GM19372 (cell line): ENCODE measurements around the gene BOC.

Experiments
- ATAC-seq: cut with Tn5 transposase; IDR thresholded peaks from one replicate; pipeline ENCODE4 v1.9.1; 2021; ENCODE audit warnings: mild to moderate bottlenecking, low read depth, moderate library complexity; ENCODE audit not compliant: unreplicated experiment

The BOC gene

DNA sequence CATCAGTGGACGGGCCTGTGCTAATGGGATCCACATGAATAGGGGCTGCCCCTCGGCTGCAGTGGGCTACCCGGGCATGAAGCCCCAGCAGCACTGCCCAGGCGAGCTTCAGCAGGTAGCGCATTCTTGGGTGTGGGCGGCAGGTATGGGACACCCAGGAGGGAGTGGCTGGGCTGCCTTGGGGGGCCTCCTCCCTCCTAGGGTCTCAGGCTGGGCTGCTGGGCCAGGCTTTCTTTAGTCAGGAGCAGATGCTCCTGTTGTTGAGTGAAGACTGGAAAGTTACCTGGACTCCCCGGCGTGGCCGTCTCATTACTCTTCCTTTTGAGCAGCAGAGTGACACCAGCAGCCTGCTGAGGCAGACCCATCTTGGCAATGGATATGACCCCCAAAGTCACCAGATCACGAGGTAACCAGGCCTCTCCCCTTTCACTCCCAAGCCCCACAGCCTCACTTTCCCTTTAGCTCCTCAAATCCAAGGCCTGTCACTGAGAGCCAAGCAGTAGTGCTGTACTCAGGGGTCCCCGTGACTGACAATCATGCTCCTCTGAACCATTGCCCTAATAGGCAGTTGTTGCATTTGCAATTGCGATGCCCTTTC, 73.2 kb downstream of the BOC start:
- no peak for ATAC-seq

DNA sequence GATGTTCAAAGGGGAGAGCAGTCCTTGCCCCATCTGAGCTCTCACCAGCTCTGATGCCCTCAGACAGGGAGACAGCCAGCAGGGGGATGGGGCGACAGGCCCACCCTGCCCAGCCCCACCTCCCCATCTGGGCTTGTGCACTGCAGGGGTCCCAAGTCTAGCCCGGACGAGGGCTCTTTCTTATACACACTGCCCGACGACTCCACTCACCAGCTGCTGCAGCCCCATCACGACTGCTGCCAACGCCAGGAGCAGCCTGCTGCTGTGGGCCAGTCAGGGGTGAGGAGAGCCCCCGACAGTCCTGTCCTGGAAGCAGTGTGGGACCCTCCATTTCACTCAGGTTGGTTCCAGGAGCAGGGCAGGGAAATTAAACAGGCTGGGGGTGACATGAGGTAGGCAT, 73.9 kb downstream of the BOC start:
- no peak for ATAC-seq

DNA sequence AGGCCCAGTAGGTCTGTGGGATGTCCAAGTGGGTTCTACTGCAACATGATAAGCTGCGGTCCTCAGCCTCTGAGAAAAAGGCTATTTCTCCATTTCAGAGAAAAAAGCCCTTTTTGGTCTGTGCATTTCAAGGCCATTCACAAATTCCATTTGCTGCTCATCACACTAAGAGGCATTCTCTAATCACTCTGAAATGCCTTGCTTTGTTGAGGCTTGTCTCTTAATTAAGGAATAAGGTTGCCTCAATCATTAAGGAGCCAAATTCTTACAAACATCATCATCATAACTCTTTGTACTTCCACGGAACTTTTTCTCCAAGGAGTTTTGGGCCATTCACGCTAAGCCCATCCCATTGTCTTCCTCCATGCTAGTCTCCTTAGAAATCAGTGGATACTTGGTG, 74.4 kb downstream of the BOC start:
- ATAC-seq, result no peak

DNA sequence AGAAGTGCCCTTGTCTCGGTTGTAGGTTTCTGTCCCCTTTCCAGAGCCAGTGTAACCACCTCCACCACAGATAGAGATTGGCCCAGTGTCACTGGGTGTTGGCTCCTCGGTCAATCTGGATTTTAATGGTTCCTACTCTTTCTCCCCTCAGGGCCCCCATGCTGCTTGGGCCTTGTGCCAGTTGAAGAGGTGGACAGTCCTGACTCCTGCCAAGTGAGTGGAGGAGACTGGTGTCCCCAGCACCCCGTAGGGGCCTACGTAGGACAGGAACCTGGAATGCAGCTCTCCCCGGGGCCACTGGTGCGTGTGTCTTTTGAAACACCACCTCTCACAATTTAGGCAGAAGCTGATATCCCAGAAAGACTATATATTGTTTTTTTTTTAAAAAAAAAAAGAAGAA, 75.2 kb downstream of the BOC start:
- ATAC-seq, result no peak

DNA sequence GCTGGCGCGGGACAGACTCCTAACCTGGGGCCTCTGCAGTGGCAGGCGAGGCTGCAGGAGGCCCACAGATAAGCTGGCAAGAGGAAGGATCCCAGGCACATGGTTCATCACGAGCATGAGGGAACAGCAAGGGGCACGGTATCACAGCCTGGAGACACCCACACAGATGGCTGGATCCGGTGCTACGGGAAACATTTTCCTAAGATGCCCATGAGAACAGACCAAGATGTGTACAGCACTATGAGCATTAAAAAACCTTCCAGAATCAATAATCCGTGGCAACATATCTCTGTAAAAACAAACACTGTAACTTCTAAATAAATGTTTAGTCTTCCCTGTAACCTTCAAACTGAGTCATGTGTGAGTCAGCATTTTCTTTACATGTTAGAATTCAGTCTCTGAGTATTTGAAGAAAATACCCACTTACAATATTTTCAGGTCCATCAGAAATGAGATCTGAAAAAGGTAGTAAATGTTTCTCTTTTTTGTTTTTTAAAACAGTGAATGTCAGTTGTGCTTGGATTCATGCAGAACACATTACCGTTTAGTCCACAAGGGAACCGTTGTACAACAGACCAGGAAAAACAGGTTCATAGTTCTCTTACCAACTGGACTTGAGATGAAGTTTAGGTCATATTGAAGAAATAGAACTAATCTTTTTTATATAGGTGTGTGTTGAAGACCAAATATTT, 75.9 kb downstream of the BOC start:
- ATAC-seq, result no peak

DNA sequence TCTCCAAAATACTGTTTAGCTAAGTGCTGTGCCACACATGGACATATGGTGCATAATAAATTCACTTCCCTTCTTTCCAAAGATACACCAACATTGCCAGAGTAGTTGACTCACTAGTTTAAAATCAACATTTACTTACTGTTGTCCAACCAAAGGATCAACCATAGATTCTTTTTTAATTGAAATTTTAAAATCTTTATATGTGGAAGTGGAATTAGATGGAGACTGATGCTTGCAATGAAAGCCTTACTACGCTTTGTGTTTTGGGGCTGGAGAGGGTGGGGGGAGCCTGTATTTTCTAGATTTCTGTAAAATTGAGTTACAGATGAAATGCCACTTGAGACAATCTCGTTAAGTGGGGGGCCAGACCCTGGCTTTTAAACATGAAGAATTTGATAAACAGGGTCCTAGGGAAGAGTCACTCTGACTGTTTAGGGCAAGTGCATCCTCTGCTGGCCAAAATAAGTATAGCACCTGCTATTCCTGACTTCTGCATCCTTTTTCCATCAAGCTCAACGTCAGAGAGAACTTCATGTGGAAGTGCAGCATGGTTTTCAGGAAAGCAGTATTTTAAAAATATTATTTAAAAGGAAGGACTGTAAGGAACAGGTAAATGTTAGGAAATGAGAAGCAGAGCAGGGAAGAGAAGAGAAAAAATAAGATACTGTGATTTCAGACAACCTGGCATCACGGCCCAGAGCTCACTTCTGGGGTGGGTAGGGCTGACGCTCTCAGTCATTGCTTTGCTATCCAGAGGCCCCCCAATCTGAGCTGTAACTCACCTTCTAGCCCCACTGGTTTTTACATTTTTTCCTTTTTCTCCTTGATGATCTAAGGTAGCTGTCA, 76.7 kb downstream of the BOC start:
- no peak for ATAC-seq

DNA sequence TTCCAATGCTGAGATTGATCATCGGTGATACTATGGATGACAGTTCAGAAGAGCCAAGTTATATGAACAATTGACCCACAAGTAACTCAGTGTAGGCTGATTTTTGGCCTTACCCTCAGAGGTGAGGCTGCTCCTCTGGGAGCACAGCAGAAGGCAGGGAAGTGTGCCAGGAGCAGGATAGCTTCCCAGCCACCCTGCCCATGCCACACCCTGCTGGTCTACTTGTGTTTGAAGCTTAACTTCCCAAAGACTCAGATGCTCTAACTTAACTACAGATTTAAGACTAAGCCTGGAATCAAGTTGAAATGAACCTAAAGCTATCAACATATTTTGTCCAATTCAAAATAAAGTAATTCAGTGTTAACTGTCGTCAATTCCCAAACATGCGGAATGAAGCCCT, 77.5 kb downstream of the BOC start:
- ATAC-seq, result no peak

DNA sequence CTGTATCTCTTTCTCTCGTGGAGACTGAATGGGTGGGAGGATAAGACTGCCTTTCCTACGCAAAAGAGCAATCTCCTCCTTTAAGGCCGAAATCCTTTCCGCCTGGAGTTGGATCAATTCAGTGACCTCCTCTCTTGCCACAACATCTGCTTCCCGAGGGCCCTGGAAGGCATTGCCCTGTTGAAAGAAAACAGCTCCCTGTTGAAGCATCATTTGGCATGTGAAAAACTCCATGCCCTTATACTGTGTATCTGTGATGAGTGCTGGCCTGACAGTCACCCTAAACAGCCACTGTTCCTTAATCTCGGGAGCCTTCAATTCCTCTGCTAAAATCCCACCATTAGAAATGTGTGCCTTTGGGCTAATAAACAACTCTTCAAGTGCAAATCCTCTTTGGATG, 80.2 kb downstream of the BOC start:
- ATAC-seq, result no peak

DNA sequence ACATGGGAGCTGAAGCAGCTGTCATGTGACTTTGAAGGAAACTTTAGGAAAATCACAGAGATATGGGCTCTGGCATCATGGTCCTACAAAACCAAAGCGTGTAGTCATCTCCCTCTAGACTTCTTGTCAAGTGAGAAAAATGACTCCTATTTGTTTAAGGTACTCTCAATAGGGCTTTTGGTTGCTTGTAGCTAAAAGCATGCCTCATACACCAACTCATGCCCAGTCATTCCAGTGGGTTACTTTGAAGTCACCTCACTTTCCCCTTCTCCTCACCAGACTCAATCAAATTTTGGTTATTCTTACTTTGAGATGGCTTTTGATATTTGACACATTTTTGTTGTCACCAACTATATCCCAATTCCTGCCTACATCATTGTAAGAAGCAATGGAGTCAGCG, 81.6 kb downstream of the BOC start:
- ATAC-seq, result no peak

DNA sequence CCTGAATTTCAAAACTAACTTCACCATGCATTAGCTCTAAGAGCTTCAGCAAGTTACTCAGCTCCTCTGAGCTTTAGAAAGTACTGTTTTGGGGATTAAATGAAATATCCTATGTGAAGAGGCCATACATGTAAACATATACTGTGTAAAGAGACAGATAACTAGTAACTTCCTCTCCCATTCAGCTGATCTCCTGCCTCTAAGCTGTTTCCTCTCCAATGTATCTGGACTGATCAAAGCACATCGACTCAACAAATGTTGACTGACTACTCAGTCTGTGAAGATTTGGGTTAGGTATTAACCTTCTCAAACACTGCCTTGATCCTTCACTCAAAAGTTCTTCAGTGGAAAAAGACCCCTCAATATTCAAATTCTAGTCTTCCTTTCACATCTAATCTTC, 82.0 kb downstream of the BOC start:
- no peak for ATAC-seq

DNA sequence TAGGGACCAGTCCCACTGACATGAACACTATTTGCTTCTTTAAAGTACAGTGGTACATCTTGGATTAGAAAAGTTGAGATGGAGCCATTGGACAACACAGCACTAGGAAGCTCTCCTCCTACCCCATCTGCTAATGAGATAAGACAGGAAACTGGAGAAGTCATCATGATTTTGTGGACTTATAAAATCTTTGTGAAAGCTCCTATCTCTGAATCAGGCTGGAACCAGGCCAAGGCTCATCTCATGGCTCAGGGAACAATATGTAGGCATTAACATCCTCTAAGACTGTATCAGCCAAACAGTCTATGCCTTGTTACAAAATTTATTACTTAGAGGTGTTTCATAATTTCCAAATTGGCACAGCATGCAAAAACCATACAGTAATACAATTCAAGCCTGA, 84.1 kb downstream of the BOC start:
- no peak for ATAC-seq

DNA sequence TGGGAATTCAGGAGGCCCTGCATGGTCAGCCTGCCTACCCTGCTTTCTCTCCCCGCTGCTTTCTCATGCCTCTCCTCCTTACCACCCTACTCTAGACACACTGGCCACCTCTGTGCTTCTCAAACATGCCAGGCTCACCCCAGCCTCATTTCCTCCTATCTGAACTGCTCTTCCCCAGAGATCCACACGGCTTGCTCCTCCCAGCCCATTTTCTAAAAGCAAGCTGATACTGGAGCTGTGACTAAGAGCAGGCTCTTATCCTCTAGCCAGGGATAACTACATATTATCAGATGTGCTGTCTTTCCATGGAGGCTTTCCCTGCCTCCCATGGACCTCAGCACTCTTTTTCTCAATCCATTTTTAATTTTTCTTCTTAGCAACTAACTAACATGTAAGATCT, 85.9 kb downstream of the BOC start:
- no peak for ATAC-seq

DNA sequence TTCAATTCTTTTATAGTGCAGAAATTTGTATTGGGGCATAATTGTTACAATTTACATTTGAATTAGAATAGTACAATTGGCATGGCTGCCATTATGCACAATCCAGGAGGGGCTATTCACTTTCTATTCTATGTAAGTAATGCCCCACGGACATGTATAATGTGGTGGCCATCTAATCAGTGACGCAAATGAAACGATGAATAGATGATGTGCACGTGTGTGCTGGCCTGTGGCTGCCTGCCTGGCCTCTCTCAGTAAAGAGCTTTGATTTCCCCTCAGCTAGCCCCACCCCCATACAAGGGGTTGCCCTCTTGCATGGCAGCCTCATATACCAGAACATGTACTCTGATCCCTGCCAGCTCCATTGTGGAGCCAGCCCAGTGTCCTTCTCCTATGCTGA, 86.5 kb downstream of the BOC start:
- ATAC-seq, result no peak

DNA sequence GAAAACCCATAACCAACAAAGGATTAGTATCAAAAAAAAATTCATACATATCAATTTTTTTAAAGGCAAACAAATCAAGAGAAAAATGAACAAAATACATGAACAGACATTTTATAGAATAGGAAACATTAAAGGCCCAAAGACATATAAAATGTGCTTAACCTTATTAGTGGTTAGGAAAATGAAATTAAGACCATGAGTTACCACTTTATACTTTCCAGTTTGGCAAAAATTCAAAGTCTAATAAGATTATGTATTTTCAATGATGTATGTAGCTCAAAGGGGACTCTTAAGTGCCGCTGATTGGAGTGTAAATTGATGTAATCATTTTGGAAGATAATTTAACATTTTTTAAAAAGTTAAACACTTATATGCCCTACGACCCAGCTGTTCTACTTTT, 89.2 kb downstream of the BOC start:
- ATAC-seq, result no peak

DNA sequence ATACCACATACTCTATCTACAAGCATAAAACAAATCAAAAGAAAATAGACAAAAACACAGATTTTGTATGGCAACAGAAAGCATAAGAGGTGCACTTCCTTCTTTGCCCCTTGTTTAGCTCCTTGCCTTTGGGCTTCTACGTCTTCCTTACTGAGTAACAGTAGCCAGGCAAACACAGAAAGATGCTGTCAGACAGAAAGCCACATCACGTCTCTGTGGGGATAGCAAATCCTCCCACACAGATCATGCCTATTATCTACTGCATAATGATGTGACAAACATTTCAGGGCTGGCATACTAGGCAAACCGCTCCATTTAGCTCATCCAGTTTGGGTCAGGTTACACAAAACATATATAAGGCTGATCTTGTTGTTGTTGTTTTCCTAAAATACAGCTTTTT, 92.7 kb downstream of the BOC start:
- ATAC-seq, result no peak

DNA sequence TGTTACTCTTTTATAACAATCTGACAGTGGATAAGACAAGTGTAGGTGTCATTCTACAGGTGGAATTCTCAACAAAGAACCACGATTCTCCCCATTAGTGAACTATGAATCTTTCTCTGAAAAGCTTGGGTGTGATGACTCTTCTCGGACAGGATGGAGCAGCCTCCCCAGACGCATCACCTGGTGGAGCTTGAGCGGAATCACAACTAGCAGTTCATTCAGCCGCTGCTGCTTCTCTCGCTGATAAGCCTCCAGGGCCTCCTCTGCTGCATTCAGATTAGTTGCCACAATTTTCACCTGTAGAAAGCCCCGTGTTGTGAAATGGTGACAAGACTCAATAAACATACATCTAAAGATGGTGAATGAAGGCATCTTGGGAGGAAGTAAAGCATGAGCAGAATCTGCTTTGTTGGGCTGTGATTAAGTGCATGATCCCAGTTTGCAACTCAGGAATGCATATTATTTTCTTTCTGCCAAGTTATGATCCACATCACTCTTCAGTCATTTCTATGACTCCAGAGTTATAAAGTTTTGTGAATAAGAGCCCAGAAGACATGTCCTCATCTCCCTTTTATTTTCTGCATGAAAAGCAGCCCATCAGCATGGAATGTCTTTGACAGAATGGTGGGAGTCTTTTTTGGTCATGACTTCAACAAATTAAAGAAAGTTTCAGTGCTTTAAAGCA, 93.6 kb downstream of the BOC start:
- ATAC-seq, result no peak

DNA sequence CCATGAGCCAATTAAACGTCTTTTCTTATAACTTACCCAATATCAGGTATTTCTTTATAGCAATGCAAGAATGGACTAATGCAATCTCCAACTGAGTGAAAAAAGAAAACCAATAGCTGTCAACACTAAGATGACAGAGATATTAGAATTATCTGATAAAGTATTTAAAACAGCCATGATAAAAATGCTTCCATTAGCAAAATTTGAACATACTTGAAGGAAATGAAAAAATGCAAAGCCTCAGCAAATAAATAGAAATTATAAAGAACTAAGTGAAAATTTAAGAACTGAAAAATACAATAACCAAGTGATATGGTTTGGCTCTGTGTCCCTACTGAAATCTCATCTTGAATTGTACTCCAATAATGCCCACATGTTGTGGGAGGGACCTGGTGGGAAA, 99.6 kb downstream of the BOC start:
- ATAC-seq, result no peak

DNA sequence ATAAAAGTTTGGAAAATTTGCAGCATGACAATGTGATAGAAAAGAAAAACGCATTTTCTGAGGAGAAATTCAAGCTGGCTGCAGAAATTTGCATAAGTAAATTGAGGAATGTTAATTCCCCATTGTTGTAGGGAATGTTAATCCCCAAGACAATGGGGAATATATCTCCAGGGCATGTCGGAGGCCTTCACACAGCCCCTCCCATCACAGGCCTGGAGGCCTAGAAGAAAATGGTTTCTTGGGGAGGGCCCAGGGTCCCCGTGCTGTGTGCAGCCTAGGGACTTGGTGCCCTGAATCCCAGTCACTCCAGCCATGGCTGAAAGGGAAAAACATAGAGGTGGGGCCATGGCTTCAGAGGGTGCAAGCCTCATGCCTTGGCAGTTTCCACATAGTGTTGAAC, 101.1 kb downstream of the BOC start:
- ATAC-seq, result no peak

DNA sequence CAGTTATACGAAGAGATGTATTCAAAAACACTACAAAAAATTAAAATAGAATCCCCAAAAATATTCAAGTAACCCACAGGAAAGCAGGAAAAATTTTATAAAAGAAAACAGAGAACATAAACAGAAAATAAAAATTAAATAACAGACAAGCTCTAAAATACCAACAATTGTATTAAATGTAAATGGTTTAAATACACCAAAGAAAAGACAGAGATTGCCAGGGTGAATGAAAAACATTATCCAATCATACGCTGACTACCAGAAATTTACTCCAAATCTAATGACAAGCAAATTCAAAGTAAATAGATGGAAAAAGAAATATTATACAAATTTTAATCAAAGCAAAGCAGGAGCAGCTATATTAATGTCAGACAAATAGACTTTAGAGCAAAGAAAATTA, 103.6 kb downstream of the BOC start:
- ATAC-seq, result no peak

DNA sequence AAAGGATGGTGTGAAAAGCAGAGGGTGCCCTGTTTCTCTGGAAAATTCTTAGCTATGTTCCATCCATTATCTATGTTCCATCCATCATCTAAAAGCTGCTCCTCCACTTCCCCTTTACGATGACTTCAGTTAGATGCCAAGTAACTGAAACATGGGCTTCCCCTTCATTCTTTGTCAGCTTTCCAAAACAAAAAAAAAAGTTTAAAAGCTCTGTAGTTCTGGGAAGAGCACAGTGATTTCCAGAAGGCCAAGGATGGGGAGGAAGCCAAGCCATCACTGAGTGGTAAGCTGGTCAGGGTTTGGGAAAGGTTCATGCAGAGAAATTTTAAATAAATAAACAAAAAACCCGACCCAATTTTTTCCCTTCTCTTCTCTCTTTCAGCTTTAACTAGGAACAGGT, 118.4 kb downstream of the BOC start:
- ATAC-seq, result no peak

DNA sequence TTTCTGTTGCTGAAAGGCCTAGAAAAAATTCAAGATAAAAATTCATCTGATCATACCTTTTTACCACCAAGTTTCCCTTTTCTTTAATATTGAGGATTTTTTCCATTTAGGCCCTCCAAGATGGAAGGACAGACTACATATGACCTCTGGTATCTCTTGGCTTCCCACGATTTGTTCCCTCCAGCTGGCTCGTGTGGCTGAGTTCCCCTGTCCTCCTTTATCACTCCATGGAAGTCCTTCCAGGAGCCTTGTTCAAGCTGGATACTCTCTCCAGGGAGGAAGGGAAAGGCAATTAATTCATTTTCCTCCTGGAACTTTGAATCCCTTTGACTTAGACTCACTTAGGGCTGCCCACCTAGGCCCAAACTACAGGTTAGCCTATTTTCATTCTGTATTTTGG, 119.4 kb downstream of the BOC start:
- ATAC-seq, result no peak
